Thyroid gland (tissue), 4 donors: ENCODE results near the gene GIPC2.

Experiments
- CTCF ChIP-seq, 6 experiments: fragments of 200-600 bp in 3 of 6; fragments of 450-650 bp in 3 of 6; sonication (generic) in 3 of 6; IDR thresholded peaks; one replicate each; pipeline ENCODE4 v1.5.1; 2016 to 2019; ENCODE audit warnings: antibody characterized with exemption in 6 of 6, mild to moderate bottlenecking in 2 of 6, inconsistent platforms in 1 of 6, moderate library complexity in 1 of 6
- POLR2A ChIP-seq, 2 donors: fragments of 450-650 bp; IDR thresholded peaks; one replicate each; pipeline ENCODE4 v1.6.1; 2017; ENCODE audit warnings: antibody characterized with exemption in 2 of 2, mild to moderate bottlenecking in 2 of 2, moderate library complexity in 1 of 2

- TF ChIP-seq POLR2A (IDR thresholded peaks at IDR 0.05) = no peak
- no peak for TF ChIP-seq CTCF (IDR thresholded peaks at IDR 0.05)
These were observed 95.9 kb downstream of the GIPC2 start for GRCh38 chr1:78141531-78142231.
